Activated CD4-positive, CD25-positive, alpha-beta regulatory T cell treated with anti-CD3 and anti-CD28 coated beads, Interleukin-2, amount 50 U/mL, for 24 hours (primary cell): ENCODE data around the gene DAO.
"Not testable (repeated sequence)": the region's sequence is repeated elsewhere in the genome, so short reads cannot be mapped to it uniquely, and the experiment has no call there.

Experiments used
- ATAC-seq, 2 donors: fragments of 150-1000 bp; cut with Tn5 transposase; one replicate each; pipeline ENCODE4 v1.10.0; 2021; ENCODE audit warnings: mild to moderate bottlenecking in 1 of 2, moderate library complexity in 1 of 2

DAO gene

GRCh38 chr12:108850854-108851573 lies 28.9 kb upstream of the DAO start:
- peak in 1 of 2 donors; percentile 27 for ATAC-seq

DNA sequence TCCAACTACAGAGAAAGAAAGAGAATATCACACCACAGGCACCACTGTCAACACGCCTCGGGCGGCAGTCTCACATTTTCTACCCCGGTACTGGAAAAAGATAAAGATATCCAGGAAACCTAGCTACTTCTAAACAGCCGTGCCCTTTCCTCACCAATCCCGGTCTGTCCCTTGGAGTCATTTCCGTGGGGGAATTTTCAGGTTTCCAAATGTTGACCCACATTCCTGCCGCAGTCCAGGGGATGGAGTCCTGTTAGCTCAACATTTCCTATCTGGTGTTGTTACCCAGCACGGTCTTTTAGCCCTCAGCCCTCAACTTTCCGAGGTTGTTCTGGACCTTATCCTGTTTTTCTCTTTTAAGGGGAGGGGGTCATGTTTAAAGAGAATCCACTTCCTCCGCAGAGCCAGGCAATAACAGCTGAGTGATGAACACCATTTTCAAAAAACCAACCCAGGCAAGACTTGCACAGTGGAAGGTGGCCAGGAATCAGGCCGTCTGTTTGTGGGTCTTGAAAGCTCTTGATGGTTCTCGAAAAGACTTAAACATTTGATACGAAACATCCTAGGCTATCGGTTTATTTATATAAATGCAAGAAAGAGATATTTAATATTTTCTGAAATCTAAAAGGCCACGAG lies 27.1 kb upstream of the DAO start:
- no peak for ATAC-seq

- no peak for ATAC-seq
Measured at GRCh38 chr12:108853426-108853825, 26.5 kb upstream of the DAO start.

- no peak for ATAC-seq
Measured at GRCh38 chr12:108853981-108854446, 25.9 kb upstream of the DAO start.

- no peak for ATAC-seq
Measured at GRCh38 chr12:108854451-108855283, 25.2 kb upstream of the DAO start.

GRCh38 chr12:108855284-108856169 lies 24.4 kb upstream of the DAO start:
- no peak for ATAC-seq

- ATAC-seq: no peak
Measured at GRCh38 chr12:108856170-108856427, 23.8 kb upstream of the DAO start.

DNA sequence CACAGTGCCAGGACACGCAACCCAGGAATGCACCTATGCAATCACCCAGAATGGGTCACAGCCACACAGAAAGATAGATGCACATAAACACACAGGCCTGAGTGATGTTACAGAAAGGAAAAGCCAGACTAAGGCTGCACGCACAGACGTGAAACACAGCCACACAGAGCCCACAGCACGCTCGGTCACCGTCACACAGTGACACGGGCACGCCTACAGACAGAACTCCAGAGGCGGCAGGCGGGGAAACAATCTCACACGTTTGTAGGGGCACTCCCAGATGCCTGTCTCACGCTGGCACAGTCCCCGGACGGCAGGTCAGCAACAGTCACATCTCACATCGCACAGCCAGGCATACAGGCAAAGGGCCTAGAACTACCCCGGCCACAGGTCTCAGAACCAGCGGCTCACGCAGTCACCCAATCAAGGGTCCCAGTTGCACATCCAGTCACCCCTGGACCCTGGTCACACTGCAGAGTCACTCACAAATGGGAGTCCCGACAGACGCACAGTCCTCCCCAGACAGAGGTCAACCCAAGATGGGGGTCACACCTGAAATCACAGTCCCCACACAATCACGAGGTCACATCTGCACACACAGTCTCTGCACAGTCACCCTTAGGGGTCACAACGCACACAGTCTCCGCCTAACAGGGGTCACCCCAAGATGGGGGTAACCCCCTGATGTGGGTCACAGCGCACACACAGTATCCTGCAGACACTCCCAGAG lies 23.3 kb upstream of the DAO start:
- ATAC-seq: peak; percentile 76 to 79

DNA sequence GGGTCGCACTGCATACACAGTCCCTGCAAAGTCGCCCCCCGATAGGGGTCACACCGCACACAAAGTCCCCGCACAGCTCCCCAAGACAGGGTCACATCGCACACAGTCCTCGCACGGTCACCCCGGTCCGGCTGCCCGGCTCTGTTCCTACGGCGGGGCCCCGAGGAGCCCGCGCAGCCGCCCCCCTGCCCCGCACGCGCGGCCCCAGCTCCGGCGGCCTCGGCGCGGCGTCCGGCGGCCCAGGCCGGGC lies 22.8 kb upstream of the DAO start:
- no peak for ATAC-seq

DNA sequence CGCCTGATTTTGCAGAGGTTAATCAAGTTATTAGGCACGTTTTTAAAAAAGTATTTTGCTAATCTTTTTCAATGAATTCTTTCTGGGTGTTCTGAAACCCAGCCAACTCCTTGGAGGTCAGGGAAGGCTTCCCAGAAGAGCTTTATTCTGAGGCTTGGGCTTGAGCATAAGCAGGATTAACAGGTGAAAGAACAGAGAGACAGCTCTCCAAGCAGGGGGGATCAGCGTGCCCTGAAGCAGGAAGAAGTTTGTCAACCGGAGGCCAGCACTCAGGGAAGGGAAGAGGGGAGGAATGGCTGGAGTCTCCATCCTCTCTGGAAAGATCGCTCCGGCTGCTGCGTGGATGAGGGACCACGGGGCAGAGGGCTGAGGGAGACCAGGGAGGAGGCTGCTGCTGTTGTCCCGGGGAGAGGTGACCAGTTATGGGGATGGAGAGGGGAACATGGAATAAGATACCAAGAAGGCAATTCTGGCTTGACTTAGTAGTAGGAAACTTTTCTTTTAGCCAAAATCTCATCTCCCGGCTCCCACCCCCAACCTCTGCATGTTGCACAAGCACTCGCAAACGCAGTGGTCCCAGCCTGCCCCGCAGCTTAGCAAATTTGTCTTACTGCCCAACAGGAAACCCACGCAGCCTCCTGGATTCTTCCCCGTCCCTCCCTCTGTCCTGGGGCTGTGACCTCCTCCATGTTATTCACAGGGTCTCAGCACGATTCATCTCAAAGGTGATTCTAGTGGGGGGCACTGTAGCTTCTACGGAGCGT lies 21.4 kb upstream of the DAO start:
- ATAC-seq: no peak

GRCh38 chr12:108859141-108859922 lies 20.6 kb upstream of the DAO start:
- not testable (repeated sequence) for ATAC-seq

- ATAC-seq: no peak
Measured at GRCh38 chr12:108859923-108860291, 20.0 kb upstream of the DAO start.

DNA sequence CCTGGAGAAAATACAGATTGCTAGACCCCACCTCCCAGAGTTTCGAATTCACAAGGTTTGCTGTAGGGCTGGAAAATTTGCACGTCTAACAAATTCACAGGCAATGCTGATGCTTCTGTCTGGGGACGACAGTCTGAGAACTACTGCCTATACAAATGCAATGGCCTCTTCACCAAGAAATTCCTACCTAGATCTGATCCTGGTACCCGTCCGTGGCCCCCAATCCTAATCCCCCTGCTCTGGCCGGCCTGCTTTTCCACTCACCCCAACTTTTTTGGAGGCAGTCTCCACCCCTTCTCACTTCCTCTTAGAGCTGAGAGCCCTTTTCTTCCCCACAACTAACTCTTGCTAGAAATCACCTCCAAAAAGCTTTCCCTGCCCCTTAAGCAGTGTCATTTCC lies 19.4 kb upstream of the DAO start:
- ATAC-seq: no peak

DNA sequence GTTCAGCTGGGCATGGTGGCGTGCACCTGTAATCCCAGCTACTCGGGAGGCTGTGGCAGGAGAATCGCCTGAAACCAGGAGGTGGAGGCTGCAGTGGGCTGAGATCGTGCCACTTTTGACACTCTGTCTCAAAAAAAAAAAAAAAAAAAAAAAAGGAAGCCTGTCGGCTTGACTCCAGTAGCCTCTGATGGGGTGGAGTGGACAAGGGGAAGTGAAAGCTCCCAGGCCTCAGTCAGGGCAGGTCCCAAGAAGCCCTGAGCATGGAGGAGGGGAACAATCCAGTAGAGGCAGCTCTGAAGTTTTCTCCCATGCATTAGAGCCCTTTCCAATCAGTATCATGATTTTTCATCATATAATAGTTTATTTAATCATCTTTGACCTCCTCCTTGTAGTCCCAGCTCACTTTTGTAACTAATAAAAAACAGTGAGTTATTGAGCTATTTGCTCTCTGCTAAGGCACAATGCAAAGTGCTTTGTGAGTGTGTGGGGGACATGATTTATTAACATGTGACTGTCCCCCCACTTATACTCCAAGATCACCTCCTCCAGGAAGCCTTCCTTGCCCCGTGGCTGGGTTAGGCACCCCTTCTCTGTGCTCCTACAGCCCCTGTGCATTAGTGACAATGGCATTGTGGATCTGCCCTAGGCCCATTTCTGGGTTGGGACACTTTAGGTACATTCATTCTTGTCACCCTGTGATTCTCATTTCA lies 17.9 kb upstream of the DAO start:
- no peak for ATAC-seq

- no peak for ATAC-seq
Measured at GRCh38 chr12:108862588-108862959, 17.3 kb upstream of the DAO start.

DNA sequence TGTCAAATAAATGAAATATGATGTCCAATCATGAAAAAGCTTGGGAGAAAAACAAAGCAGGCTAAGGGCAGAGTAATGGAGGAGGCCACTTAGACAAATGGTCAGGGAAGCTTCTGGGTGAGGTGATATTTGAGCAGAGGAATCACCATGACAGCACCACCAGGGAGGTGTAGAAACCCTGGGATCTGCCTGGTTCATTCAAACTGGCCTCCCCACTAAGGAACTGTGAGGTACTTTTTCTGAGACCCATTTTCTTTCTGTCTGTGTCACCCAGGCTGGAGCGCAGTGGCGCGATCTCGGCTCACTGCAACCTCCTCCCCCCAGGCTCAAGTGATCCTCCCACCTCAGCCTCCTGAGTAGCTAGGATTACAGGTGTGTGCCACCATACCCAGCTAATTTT lies 14.7 kb upstream of the DAO start:
- no peak for ATAC-seq

DNA sequence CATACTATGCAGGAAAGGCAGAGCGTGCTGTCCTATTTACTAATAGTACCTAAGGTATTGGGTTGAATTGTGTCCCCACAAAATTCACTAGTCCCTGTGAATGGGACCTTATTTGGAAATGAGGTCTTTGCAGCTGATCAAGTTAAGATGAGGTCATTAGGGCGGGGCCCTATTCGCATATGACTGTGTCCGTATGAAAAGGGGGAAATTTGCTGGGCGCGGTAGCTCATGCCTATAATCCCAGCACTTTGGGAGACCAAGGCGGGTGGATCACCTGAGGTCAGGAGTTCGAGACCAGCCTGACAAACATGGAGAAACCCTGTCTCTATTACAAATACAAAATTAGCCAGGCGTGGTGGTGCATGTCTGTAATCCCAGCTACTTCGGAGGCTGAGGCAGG lies 13.8 kb upstream of the DAO start:
- not testable (repeated sequence) for ATAC-seq

DNA sequence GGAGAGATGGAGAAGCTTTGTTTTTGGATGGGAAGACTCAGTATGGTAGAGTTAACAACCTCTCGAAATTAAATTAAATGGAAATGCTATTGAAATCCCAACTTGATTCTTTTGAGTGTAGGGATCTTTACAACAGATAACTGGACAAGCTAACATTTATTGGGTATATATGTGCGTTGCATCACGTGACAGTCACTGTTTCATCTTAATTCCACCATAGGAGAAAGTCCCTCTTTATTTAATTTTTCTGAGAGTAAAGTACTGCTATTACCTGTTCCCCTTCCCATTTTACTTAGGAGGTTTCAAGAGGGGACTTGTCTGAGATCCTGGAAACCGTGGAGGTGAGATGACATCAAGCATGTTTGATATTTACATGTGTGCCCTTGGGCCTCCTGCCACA lies 11.1 kb upstream of the DAO start:
- no peak for ATAC-seq

GRCh38 chr12:108875280-108875679 lies 4.6 kb upstream of the DAO start:
- no peak for ATAC-seq

GRCh38 chr12:108875682-108876361 lies 4.1 kb upstream of the DAO start:
- ATAC-seq: no peak
